GM21529 (cell line): ENCODE data around the gene LPAR4.
A peak's percentile ranks its signal among the peaks of the same experiment; 100 is the strongest.
"Not testable (repeated sequence)": the region's sequence is repeated elsewhere in the genome, so short reads cannot be mapped to it uniquely, and the experiment has no call there.

Experiments used
- ATAC-seq: cut with Tn5 transposase; IDR thresholded peaks from one replicate; pipeline ENCODE4 v1.9.1; 2021; ENCODE audit not compliant: unreplicated experiment

LPAR4 gene

GRCh38 chrX:78747489-78747888 lies at the start of gene LPAR4:
TSS of gene LPAR4 (plus strand) at chrX:78747720. CDS start at chrX:78754870, 7,150 bp downstream.
- ATAC-seq, result no peak

GRCh38 chrX:78706071-78706470 lies 41.4 kb upstream of the LPAR4 start:
- ATAC-seq, result no peak

GRCh38 chrX:78708262-78708661 lies 39.3 kb upstream of the LPAR4 start:
- no peak for ATAC-seq

- no peak for ATAC-seq
These were observed 38.7 kb upstream of the LPAR4 start for GRCh38 chrX:78708816-78709215.

GRCh38 chrX:78710171-78710570 lies 37.3 kb upstream of the LPAR4 start:
- ATAC-seq, result no peak

- ATAC-seq, result no peak
These were observed 35.2 kb upstream of the LPAR4 start for GRCh38 chrX:78712336-78712735.

- no peak for ATAC-seq
These were observed 22.2 kb upstream of the LPAR4 start for GRCh38 chrX:78725287-78725686.

- ATAC-seq, result no peak
These were observed 1.0 kb upstream of the LPAR4 start for GRCh38 chrX:78746496-78746895.

- ATAC-seq, result no peak
These were observed 451 bp downstream of the LPAR4 start for GRCh38 chrX:78747971-78748370.

GRCh38 chrX:78748846-78749245 lies 1.3 kb downstream of the LPAR4 start:
- no peak for ATAC-seq

- ATAC-seq, result no peak
These were observed 6.1 kb downstream of the LPAR4 start for GRCh38 chrX:78753571-78753970.

- peak; percentile 95 for ATAC-seq
These were observed 7.4 kb downstream of the LPAR4 start for GRCh38 chrX:78754917-78755316.

GRCh38 chrX:78759081-78759480 lies 11.6 kb downstream of the LPAR4 start:
- no peak for ATAC-seq

GRCh38 chrX:78769101-78769755 lies 21.7 kb downstream of the LPAR4 start:
- no peak for ATAC-seq

- no peak for ATAC-seq
These were observed 22.4 kb downstream of the LPAR4 start for GRCh38 chrX:78769946-78770345.

GRCh38 chrX:78796916-78797315 lies 49.4 kb downstream of the LPAR4 start:
- ATAC-seq, result no peak

- ATAC-seq, result no peak
These were observed 52.6 kb downstream of the LPAR4 start for GRCh38 chrX:78800114-78800513.

GRCh38 chrX:78800694-78801093 lies 53.2 kb downstream of the LPAR4 start:
- ATAC-seq, result no peak

- ATAC-seq, result no peak
These were observed 54.0 kb downstream of the LPAR4 start for GRCh38 chrX:78801522-78801921.

- not testable (repeated sequence) for ATAC-seq
These were observed 55.0 kb downstream of the LPAR4 start for GRCh38 chrX:78802526-78802925.
